GM18499 (cell line): ENCODE data around the gene NT5C3A.
"Not testable (repeated sequence)": the region's sequence is repeated elsewhere in the genome, so short reads cannot be mapped to it uniquely, and the experiment has no call there.

ENCODE experiments used
- ATAC-seq: cut with Tn5 transposase; IDR thresholded peaks from one replicate; pipeline ENCODE4 v1.9.1; 2021; ENCODE audit warnings: moderate number of reproducible peaks; ENCODE audit not compliant: insufficient read depth, unreplicated experiment

Gene NT5C3A

DNA sequence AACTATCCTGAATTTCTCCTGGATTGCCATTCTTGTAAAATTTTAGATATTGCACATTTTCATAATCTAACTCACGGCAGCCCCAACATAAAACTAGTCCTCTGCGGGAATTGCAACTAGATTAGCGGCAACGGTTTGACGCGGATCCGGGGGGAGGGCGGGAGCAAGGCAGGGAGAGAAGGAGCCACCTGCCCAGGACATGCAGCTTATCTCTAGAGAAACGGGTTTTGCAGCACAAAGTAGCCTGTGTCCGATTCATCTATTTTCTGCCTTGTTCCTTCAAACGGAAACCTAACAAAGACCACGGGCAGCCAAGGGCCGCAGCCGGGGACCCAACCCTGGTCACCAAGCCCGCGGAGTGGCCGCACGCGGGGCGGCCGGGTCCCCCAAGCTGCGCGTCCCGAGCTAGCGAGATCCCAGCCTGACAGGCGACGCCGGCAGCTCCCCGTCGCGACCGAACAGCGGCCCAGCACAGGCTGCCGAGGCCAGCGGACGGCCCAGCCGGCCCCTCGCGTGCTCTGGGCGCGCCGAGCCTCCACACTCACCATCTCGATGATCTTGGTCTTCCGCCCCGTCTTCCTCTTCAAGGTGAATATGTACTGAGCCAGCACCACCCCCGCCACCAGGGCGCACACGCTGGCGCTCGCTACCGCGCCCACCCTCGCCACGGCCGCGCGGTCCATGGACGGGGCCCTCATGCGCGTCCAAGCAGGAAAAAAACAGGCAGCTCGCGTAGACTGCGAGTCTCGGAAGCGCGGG is at the start of gene NT5C3A:
Gene NT5C3A, minus strand, starts transcription at position 754 of the 759 bp plus-strand sequence. Its CDS starts 71 bp downstream, at position 683.
- no peak for ATAC-seq

DNA sequence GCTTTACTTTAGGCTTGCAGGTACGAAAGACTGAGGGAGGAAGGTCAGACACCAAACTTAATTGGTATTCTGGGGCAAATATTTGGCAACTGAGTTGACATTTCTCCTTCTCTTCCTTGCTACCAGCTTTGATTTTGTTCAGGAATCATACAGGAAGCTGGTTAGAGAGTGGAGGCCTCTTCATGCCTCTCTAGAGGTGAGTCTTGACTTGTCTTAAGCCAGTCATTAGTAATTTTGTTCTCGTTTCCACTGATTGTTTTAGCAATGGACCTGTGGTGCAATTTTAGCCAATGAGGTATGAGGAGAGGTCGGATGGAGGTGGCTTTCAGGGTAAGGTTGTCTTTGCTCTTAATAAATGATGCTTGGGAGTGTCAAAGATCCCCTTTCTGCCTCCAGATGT is 49.0 kb upstream of the NT5C3A start:
- ATAC-seq, result no peak

DNA sequence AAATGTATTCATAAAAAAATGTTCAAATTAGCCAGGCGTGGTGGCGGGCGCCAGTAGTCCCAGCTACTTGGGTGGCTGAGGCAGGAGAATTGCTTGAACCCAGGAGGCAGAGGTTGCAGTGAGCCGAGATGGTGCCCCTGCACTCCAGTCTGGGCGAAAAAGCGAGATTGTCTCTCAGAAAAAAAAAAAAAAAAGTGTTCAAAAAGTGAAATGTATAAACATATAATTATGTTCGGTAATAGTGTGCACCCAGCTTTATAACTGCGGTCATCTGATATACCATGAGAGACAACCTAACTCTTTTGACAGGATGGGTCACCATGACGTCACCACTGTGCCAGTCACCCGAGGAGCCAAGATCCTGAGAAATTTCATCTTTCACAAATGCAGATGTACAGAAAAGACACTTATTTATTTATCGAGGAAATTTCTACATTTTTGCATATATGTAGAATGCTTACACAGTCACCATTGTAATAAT is 47.2 kb upstream of the NT5C3A start:
- ATAC-seq, result no peak

DNA sequence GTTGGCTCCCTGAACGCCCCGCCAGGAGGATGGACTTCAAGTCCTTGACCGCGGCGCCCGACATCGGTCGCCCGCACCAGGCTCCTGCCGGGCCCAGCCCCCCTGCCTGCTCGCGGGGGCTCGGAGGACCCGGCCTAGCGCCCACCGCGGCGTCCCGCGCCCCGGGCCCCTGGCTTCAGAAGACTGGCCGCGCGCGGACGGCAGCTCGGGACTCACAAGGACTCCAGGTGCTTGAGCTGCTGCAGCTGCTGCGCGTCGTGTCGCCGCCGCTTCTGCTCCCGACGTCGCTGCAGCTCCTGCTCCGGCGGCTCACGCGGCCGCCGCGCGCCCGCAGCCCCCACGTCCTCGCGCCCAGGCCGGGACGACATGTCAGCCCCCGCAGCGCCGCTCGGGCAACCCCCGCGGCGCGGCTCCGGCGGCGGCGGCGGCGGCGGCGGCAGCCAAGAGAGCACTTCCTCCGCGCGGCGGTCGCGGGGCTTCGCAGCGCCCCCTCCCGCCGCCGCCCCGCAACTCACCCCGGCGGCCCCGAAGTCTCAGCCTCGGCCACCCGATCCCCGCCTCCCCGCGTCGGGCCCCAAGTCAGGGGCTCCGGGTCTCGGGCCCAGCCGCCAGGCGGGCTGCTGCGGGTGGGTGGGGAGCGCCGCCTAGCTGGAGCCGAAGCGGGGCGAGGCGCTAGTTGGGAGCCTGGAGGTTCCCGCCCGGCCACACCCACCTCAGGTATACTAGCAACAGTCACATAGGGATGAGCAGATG is 46.6 kb upstream of the NT5C3A start, which contains the start of gene RP9:
Gene RP9, minus strand, starts transcription at position 400 of the 753 bp plus-strand sequence. Its CDS starts 32 bp downstream, at position 368.
- peak; percentile 58 for ATAC-seq

DNA sequence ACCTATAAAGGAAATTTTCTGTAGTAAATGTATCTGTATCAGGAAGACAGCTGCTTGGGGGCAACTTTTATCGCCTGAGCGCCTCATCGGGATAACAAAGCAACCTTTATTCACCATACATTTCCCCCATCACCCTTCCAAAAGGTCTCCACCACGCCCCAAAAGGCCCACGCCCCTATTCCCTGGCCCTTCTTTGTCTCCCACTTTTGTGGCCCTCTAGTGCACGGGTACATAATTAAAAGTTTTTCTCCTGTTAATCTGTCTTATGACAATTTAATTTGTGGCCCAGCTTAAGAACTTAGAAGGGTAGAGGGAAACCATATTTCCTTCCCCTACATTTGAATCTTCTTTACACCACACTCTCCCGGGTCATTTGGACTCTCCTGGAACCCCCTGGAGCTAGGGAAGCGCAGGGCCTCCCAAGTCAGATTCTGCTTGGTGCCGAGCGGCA is 46.0 kb upstream of the NT5C3A start:
- ATAC-seq, result no peak

DNA sequence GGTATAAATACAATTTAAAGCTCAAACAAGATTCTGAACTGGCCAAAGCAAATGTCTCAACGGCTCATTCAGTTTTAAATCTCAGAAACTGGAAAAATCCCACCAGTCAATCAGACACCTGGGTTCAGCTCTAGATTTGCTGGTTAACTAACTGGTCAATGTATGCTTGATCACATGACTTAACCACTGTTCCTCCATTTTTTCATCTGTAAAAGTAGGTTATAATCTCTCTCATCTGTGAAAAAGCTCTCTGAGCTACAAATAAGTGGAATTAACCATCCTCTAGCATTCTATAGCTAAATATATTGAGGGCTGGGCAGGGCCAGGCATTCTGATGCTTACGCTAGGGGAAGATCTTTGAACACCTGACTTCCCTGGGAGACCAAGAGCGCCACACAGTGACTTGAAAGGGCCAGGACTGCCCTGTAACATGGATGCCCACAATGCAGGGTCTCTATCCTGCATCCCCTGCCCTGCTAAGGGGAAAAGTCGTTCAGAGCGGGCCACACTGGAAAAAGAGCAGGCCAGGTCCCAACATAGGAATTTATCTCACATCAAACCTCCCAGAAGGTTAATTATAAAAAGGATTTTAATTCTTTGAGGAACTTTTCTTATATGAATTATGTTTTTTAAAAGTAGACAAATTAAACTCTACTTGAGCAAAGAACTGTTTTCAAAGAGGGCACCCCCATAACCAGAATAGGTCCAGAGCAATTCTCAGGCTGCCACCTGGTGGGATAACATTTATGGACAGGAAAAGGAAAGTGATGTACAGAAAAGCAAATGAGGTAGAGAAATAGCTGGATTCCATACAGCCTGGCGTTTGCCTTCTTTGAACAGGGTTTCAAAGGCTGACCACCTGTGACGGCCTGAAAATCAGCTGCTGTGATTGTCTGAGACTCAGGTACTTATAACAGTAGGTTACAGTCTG is 44.8 kb upstream of the NT5C3A start:
- ATAC-seq, result no peak

DNA sequence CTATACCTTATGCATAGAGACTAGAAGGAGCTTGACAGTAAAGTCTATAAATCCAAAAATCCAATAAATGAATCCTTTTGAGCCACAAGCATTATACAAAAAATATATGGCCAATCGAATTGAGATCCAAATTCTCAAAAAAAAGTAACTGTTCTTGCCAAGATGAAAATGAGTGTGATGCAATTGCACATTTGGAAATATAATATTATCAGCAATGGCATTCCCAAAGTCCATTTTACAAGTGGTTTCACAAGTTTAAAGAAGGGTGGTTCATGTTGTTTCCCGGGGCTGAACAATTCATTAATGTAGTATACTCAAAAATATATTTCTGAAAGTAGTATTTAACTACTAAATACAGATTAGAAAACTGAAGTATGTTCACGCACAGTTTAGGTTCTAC is 39.3 kb upstream of the NT5C3A start:
- ATAC-seq, result no peak

DNA sequence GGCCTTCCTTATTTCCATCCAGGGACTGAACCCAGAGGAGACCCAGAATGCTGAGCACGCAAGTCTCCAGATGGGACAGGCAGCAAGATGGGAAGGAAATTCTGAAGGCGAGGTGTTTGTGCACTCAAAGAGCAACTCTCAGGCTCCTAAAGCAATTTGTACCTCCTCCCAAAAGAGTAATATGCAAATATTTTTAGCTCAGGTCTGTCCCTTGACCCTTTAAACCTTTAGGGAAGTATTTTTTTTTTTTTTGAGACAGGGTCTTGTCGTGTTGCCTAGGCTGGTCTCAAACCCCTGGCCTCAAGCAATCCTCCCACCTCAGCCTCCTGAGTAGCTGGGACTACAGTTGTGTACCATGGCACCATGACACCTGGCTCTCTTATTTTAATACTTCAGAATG is 38.2 kb upstream of the NT5C3A start:
- ATAC-seq, result no peak

DNA sequence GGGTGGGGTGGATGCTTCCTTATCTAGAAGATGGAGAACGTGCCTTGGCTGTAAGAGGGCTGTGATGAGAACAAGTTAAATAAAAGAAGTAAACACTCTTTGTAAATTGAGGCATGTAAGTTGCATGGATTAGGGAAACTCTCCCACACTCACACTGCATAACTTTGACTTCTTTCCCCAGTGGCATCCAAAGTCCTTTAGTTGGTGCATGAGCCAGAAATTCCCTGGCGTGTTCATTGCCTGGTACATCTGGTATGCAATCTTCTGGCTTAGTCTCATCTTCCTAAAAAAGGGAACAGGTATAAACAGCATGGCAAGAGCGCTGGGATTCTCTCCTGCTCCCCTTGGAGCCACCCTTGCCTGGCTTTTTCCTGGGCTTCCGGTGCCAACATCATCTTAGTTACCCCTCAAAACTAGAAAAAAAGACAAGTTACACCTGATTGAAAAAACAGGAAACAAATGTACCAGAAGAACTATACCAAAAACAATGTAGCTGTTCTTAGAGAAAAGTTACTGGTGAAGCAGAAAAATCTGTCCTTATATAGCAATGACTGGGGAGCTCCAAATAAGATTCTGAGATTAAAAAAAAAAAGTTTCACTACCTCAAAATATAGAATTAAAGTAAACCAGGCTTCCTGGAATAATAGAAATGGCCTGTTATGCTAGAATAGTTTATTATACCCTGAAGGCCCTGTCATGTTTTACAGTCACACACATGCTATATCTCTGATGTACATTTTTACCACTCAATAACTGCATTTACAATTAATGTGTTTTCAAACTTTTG is 36.8 kb upstream of the NT5C3A start:
- ATAC-seq, result no peak

DNA sequence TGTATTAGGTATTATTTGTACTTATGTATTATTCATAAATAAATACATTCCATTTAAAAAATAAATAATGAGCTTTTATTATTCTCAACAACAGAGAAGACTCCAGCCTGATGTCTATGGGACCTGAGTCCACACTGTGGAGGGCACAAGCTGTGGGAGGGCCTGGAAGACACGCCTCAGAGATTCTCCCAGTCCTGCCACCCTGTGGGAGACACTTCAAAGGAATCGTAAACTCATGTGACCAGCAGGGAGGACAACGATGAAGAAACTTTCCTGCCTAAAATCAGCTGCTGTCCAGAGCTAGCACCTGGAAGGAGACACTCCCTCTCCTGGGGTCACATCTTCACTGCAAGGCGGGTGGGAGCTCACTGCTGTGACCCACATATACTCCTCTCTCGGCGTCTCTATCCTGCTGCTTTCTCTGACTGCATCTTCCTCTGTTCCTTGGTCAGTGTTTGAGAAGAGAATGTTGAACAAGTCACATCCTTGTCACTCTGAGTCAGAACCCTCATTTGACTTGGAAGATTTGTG is 32.2 kb upstream of the NT5C3A start:
- ATAC-seq, result not testable (repeated sequence)

DNA sequence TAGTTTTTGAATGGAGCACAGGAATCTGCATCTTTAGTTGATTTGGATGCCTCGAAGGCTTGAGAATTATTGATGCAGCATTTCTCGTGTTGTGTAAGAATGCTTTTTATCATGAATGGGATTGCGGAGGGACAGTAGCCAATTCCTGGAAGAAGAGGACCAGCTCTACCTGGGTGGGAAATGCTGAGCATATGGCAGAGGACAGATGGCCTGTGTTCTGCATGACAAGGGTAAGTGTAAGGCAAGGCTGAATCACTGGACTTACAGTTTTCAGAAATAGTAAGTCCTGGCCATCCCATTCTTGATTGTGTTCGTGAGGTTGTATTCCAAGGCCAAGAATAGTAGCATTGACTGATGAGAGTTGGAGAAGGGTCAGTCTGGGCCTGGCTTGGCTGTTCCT is 30.7 kb upstream of the NT5C3A start:
- no peak for ATAC-seq

DNA sequence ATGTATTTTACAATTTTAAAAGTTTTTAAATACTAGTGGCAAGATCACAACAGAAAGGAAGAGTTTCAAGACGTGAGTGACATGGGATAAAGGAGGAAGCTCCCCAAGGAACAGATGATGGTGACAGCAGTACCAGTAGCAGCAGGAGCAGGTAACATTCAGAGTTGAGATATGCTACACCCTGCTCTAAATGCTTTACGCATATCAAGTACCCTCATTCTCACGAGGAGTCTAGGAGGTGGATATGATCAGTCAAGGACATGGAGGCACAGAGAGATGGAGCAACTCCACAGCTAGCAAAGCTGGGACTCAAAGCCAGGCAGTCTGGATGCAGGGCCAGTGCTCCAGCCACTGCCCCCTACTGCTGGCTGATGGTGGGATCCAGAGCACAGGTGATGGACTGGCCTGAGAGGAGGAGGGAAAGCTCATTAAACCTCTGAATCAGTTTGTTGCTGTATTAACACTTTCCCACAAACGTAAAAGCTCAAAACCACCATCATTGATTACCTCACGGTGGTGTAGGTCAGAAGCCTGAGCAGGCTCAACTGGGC is 29.1 kb upstream of the NT5C3A start:
- no peak for ATAC-seq

DNA sequence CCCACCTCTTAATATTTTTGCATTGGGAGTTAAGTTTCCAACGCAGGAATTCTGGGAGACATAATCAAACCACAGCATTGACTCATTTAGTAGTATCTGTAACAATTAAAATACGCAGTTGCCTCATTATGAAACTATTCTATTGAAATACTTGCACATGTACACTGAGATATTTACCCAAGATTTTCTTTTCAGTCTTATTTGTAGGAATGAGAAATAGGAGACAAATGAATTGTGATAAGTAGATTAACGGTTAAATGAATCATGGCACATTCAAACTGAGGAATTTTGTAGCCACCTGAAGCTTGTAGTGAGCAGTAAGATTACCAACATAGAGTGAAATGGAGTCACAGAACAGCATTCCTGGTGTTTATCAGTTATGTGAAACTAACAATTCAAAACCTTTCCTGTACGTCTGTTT is 28.5 kb upstream of the NT5C3A start:
- ATAC-seq, result no peak

DNA sequence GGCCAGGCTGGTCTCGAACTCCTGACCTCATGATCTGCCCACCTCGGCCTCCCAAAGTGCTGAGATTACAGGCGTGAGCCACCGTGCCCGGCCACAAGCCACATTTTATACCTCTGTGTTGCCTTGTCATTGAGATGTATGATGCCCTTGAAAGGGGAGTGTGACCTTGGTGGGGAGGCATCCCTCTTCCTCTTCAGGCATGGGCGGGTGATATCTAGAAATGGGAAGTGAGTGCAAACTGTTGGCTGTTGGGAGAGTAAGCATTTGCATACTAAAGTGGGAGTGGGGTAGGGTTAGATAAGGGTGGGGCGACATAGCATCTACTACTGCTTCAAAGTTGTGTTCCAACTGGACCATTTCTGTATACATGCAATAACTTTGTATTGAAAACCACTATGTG is 26.6 kb upstream of the NT5C3A start:
- ATAC-seq, result no peak

DNA sequence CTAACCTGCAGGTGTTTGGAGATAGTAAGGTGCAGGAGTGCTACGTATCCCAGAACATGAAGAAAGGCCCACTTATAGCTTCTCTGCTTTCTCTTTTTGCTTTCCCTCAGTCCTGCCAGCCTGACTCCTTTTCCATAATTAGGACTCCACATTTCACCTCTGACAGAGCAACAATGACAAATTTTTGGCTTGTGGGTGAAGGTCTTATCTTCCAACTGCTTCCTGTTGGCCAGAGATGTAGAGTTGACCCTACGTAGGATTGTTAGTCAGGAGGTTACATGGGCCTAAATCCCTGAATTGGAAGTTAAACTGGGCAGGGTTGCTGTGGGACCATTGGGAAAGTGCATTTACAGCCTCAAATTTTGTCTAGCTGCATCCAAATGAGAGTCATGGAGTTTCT is 25.3 kb upstream of the NT5C3A start:
- no peak for ATAC-seq

DNA sequence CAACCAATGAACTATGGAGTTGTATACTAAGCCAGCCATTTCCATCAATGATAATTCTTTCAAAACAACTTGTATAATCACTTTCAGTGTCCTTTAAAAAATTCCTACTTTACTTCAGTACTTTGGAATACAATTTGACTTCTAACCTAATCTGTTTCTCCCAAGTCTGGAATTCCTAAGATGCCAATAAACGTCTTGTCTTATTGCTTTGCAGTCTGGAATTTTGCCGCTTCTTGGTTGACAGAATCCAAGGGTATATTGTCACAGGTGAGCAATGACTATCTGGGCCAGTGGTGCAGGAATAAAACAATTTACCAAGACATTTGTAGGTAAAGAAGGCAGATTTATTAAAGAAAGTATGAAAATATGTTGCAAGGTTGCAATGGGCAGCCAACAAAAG is 24.8 kb upstream of the NT5C3A start:
- ATAC-seq, result no peak

DNA sequence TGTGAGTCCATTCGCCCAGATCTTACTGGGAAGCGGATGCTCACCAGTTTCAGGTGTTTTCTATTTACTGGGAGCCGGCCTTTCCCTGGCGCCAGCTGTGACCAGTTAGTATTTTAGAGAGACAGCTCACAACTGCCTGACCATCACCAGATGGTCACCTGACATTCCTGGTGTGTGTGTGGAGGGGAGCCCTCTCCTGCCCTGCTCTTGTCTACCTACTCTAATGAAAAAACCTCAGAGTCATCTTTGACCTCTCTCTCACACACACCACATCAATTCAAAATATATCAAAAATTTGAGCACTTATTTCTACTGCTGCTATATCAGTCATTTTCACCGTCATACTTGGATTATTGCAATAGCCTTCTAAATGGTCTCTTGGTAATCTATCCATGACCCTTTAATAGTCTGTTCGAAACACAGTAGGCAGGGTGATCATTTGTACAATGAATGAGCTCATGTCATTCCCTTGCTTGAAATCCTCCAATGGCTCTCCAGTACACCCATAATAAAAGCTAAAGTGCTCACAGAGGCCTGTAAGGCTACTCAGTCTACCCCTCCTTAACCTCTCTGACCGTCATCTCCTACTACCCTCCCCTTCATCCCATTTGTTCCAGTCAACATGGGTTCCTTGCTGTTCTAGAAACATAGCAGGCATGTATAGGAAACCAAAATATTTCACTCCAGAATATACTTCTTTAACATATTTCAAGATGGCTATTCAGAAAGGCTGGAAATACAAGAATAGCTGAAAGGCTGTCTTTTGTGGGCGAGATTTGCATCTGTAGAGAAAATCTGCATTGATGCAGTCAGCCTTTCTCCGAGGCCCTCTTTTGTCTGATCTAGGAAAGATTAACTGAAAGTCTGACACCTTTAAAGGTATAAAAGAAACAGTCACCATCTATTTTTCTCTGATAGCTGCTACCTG is 17.5 kb upstream of the NT5C3A start:
- ATAC-seq, result no peak

DNA sequence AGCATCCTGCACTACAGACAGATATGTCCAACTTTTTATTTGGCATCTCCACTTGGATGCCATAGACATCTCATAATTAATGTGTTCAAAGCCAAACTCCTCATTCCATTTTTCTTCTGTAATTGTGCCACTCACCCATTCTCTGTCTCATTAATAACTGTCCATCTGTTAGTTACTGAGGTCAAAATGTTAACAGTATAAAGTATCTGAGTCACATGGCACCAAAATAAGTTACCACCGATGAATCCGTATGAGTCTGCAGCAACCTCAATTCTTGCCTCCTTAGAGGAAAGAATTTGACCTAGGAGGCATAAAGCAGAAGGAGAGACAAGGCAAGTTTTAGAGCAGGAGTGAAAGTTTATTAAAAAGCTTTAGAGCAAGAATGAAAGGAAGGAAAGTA is 16.5 kb upstream of the NT5C3A start:
- ATAC-seq, result no peak
